Right lung (tissue), 5 donors: ENCODE data around the gene ANKRD16. TPM values are rescaled to one million over a fixed set of nuclear protein-coding genes. Genes with fewer than 3 reads are reported as not detected.
"Not testable (repeated sequence)": the region's sequence is repeated elsewhere in the genome, so short reads cannot be mapped to it uniquely, and the experiment has no call there.

Experiments used
- DNase-seq, 2 donors: peaks; one replicate each; pipeline ENCODE4 v3.0.0-alpha.2; 2013
- polyA plus RNA-seq, 5 donors: library from polyadenylated mRNA; unstranded; fragments of 120-200 nt; gene quantifications; one replicate each; pipeline versions ENCODE4 v1.2.1 to v1.2.3, GENCODE V29; 2013; ENCODE audit warnings: inconsistent platforms in 1 of 5, low replicate concordance in 1 of 5; ENCODE audit not compliant: insufficient read length in 5 of 5, insufficient read depth in 1 of 5

ANKRD16 gene
- polyA plus RNA-seq, 5 donors, result 10.0 to 14.2 (median 11.0) TPM

DNA sequence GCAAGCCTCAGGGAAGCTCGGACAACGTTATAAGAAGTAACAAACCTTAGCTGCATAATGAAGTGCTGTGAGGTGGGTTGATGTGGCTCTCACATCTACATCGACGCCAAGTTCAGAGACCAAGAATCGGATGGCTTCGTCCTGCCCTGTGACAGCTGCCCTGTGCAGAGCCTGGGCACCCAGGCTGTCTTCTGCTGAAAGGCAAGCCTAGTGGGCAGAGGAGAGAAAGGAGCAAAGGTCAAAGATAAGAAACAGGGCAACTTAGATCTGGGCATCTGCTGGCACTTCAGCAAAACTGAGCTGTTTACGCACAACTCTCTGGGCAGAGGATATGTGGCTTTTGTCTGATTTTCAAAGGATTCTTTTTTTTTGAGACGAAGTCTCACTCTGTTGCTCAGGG, 6.7 kb downstream of the ANKRD16 start:
- no peak for DNase-seq

DNA sequence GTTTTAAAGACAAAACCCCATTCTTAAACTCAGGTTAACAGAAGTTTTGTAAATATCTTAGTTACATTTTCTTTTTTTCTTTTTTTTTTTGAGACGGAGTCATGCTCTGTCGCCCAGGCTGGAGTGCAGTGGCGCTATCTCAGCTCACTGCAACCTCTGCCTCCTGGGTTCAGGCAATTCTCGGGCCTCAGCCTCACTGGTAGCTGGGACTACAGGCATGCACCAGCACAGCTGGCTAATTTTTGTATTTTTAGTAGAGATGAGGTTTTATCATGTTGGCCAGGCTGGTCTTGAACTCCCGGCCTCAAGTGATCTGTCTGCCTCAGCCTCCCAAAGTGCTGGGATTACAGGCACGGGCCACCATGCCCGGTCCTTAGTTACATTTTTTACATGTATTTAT, 12.7 kb downstream of the ANKRD16 start:
- not testable (repeated sequence) for DNase-seq

DNA sequence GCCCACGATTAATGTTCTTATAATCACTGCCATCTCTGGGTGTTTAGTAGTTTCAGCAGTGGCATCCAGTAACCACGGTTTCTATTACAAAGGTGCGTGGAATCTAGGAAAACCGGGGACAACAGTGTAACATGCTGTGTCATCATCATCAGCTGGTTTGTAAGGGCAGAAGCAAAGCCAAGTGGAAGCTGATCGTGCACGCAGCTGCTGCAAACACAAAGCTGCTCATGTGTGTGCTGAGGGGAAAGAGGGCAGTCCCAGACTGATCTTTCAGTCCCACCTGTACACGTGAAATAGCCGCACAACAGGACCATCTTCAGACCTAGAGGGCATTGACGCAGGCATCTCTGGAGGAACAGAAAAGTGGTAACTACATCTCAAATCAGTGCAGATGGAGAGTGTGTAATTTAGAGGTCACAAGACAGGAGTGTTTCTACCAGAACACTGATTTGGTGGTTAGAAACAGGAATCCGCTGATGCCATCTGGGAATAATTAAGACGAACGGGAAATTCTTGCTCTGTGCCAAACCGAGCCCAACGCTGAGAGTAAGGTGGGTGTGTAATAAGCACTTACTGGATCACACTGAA, 13.4 kb downstream of the ANKRD16 start:
- DNase-seq, result no peak

DNA sequence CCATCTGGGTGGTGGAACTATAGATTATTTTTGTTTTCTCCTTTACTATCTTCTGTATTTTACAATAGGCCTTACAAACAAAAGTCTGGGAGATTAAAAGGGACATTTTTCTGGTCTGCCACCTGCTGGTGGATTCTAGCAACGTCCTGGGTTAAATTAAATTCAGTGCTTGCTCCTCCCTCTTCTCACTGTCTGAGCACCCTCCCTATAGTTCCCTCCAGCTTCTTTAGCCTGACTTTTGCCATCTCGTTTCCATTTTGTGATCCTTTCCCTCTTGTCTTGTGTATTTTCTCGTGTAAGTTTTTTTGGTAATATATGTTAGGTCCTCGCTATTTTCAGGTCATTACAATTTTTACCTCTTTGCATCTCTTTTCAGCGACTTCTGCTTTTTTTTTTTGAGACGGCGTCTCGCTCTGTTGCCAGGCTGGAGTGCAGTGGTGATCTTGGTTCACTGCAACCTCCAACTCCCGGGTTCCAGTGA, 16.1 kb downstream of the ANKRD16 start:
- peak; percentile 52 to 75 for DNase-seq

DNA sequence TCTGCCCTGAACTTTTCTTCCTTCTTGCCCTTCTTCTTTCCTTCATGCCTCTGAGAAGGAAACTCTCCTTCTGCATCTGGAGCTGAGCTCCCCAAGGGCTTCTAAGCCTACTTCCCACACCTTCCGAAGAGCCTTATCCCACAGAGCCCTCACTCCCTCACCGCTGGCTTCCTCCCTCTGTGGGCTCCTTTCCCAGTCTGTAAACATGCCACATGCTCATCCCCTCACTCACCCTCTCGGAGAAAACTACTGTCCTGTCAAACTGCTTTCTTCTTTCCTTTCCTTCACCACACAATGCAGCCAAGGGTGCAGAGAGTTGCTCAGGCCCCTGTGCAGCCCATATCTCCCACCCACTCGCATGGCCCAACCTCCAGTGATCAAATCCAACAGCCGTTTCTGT, 18.1 kb downstream of the ANKRD16 start:
- DNase-seq, result no peak

DNA sequence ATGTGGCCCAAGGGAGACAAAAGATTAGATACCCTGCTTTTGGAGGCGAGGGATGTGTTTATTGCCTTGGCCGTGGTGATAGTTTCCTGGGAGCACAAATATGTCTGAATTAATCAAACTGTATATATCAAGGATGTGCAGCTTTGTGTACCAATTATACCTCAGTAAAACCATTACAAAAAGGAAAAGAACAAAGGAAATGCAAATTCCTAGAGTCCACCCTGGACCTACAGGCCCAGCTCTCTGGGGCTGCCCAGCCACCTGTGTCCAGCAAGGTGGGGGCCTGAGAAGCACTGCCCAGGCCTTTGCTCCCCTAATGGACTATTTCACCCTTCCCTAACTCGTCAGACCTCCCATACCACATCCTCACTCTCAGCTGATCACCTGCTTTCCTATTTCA, 20.5 kb downstream of the ANKRD16 start:
- no peak for DNase-seq

DNA sequence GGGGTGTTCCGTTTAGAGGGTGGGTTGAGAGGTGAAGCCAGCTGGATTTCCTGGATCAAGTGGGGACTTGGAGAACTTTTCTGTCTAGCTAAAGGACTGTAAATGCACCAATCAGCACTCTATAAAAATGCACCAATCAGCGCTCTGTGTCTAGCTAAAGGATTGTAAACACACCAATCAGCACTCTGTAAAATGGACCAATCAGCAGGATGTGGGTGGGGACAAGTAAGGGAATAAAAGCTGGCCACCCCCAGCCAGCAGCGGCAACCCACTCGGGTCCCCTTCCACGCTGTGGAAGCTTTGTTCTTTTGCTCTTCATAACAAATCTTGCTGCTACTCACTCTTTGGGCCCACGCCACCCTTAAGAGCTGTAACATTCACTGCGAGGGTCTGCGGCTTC, 21.3 kb downstream of the ANKRD16 start:
- DNase-seq, result not testable (repeated sequence)

DNA sequence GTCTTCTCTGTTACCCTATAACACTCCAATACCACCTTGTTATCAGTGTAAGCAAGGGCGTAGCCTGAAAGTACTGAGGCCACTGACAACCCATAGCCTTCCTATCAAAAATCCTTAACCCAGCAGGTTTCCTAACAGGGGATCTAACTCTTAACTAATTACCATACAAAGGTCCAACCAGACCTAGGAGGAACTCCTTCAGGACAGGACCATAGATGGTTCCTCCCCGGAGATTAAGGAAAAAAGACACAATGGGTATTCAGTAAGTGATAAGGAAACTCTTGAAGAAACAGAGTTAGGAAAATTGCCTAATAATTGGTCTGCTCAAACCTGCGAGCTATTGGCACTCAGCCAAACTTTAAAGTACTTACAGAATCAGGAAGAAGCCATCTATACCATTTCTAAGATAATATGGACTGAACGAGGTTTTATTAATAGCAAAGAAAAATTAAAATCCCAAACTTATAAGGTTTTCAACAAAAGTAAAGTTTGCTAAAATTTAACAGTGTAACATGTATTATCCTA, 22.5 kb downstream of the ANKRD16 start:
- DNase-seq, result not testable (repeated sequence)

DNA sequence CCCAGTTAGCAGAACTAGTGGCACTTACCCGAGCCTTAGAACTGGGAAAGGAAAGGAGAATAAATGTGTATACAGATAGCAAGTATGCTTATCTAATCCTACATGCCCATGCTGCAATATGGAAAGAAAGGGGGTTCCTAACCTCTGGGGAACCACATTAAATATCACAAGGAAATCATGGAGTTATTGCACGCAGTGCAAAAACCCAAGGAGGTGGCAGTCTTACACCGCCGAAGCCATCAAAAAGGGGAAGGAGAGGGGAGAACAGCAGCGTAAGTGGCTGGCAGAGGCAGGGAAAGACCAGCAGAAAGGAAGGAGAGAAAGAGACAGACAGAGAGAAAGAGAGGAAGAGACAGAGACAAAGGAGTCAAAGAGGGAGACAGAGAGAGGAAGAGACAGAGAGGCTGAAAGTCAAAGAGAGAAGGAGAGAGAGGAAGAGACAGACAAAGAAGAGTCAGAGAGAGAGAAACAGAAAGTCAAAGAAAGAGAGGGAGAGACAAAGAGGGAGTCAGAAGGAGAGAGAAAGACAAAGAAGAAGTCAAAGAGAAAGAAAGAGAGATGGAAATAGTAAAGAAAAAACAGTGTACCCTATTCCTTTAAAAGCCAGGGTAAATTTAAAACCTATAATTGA, 23.1 kb downstream of the ANKRD16 start:
- DNase-seq, result not testable (repeated sequence)

DNA sequence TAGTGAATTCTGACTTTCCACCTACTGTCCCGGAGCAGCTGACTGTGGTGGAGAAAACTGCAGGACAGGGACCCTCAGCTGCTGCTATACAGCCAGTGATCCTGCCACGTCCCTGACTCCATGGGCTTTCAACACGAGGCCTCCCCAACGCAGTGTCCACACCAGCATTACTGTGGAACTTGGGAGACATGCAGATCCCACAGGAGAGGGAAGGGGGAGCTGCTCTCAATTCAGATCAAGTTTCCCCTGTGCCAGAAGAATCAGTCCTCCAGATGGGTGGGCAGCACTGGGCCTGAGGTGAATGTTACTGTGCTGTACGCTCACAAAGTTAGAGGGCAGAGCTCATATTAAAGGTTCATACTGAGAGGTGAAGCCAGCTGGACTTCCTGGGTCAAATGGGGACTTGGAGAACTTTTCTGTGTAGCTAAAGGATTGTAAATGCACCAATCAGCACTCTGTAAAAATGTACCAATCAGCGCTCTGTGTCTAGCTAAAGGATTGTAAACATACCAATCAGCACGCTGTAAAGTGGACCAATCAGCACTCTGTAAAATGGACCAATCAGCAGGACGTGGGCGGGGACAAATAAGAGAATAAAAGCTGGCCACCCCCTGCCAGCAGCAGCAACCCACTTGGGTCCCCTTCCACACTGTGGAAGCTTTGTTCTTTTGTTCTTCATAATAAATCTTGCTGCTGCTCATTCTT, 26.6 kb downstream of the ANKRD16 start:
- DNase-seq, result not testable (repeated sequence)

DNA sequence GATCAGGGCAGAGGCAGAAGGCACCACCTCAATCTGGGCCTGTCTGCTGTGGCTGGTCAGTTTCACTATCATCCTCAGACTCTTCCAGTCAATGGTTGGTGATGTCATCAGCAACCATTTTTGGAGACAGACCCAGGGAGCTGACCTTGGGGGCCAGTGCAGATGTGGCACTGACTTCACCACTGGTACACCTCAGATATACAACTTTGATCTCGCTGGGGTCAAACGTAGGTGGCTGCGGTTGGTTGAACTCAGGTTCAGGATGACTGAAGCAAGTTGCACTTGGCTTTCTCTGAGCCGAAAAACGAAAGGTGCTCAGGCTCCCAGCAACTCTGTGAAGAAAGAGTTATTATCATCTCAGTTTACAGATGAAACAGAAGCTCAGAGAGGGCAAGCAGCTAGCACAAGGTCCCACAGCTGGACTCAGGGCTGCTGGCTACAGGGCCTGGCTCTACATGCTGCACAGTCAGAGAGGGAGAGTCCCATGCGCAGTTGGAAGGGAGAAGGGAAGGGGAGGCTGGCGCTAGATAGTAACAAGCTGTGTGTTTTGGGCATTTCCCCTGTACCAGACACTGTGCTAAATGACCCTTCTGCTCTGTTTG, 27.2 kb downstream of the ANKRD16 start:
- DNase-seq, result no peak

DNA sequence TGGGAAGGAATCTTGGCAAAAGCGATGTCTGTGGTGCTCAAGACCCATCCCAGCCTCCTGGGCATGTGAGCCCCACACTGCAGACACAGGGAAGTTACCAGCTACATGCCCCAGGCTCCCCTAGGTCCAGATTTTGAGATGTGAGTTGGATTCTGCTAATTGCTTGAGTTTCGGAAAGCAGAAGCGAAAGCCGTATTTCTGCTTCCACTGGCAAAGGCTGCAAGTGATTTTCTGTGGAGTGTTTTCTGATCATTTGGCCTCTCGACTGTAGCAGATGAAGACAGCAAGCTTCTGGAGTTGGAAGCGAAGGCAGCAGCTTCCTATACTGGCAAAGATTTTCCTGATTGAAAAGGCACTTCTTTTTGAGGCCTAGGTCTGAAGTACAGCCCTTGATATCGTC, 29.6 kb downstream of the ANKRD16 start:
- DNase-seq, result no peak

DNA sequence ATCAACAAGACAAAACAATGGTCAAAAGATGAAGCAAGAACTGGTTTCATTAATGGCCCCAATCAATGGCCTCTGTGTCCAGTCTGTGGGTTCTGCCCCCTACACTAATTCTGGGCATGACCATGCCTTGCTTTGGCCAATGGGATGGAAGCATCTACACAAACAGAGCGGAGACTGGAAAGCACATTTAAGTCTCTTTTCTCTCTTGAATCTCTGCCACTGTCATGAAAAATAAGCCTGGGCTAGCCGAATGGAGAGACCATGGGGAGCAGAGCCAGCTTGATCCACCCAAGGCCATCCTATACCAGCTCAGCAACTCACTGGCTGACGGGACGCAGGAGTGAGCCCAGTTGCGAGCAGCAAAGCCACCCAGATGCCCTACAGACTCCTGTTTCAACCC, 30.9 kb downstream of the ANKRD16 start:
- no peak for DNase-seq

DNA sequence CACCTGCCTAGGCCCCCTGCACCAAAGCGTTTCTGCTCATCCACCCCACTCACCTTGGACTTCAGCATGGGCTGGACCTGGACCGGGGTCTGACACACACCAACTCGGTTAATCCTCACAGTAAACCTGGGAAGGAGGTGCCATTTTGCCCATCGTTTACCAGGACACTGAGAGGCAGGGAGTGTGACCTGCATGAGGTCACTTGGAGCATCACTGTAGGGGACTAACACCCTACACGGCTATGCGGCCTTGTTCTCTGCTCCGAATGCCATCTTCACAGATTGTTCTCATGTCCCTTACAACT, 33.0 kb downstream of the ANKRD16 start:
- no peak for DNase-seq

DNA sequence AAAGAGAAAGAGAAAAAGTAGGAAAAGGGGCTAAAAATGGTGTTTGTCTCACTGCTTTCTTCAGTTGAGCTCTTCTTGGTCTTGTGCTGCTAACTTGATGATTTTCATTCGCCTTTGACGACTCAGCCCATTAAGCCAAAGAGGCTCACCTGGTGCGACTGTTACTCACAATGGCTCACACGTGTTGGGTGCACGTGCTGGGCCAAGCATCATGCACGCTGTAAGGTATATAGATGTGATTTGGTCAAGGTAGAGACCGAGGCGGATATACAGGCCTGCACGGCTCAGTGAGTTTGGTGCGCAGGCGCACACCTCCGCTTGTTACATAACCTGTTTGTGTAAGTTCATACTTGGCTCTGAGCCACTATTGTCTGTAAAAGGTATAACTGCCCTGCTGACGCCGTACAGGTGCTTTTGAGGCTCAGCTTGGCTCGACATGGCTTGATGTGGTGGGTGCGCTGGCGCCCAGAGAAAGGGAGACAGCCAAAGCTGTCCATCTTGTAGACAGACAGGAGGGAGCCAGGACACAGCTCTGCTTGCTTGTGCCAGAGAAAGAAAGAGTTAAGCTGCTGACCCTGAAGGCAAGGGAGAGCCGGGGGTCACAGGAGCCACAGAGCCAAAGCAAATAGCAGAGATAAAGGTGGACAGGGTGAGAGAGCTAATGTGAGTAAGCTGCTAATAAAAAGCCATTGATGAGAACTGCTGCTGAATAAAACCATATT, 33.6 kb downstream of the ANKRD16 start:
- DNase-seq, result no peak

DNA sequence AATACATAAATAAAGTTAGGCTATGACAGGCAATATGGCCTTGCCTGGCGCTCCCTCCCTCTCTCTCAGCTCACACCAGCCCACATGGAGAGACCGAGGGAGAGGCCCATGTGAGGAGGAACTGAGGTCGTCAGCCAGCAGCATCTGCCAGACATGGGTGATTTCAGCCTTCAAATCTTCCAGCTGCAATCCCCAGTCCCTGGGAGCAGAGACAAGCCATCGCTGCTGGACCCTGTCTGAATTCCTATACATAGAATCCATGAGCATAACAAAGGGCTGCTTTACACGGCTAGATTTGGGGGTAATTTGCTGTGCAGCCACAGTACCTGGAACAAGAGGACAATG, 35.6 kb downstream of the ANKRD16 start:
- DNase-seq, result no peak

DNA sequence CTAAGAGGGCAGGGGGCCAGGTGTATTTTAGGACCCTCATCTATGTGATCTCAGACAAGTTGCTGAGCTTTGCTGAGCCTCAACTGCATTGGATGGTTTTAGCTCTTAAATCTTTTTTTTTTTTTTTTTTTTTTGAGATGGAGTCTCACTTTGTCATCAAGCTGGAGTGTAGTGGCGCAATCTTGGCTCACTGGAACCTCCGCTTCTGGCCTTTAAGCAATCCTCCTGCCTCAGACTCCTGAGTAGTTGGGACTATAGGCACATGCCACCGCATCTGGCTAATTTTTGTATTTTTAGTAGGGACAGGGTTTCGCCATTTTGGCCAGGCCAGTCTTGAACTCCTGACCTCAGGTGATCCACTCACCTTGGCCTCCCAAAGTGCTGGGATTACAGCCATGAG, 43.0 kb downstream of the ANKRD16 start:
- DNase-seq, result not testable (repeated sequence)

DNA sequence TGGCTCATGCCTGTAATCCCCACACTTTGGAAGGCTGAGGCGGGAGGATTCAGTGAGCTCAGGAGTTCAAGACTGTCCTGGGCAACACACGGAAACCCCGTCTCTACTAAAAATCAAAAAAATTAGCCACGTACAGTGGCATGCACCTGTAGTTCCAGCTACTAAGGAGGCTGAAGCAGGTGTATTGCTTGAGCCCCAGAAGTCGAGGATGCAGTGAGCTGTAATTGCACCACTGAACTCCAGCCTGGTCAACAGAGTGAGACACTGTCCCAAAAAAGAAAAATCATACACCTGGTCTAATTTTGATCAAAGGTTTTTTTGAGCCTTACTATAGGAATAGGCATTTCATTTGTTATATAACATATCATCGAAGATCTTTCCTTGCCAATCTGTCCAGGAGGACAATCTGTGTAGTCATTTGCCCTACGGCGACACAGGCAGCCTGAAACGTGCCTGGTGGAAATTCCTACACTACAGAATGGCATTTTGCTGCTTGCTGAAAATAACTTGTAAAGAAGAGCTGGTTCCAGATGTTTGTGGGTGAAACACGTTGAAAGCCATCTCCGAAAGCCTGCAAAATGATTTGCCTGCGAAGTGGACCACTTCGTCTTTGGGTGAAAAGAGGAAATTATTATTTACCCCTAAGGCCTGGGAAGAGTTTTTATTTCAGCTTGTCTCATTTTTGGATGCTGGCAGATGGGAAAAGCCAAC, 45.2 kb downstream of the ANKRD16 start:
- DNase-seq, result no peak

DNA sequence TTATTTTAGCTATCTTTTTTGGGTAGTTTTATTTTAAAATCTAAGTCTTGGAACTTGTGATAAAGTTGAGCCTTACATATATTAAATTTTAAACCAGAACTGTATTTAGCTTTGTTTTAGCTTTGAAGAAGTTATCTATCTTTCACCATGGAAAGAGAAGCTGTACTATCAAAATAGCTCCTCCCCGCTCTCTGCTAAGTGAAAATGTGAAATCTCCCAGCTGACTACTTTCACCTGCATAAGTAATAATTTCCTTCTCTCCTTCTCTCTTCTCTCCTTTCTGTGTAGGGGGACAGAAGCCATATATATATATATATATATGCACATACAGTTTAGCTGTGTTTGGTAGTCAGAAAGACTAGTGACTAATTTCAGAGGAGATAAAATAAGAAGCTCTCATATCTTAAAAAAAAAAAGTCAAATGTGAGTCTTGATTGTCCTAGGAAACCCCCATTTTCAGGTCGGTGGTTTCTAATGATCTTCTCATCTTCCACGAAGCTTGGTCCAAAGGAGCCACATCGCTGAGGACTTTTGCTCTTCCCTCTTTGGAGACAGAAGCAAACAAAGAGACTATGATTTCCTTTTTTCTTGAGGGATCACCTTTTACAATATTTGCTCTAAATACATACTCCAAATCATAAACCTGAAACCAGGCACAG, 45.9 kb downstream of the ANKRD16 start:
- DNase-seq, result no peak

DNA sequence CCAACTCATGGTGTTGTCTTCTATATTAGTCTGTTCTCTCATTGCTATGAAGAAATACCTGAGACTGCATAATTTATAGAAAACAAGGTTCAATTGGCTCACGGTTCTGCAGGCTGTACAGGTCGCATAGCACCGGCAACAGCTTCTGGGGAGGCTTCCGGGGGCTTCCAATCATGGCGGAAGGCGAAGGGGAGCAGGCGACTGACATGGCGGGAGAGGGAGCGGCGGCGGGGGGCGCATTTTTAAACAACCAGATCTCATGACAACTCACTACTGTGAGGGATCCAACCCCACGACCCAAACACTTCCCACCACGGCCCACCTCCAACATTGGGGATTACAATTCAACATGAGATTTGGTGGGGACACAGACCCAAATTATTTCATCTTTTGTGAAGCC, 47.7 kb downstream of the ANKRD16 start:
- no peak for DNase-seq
